HepG2 (cell line): ENCODE data around the gene ACSL6. TPM values are rescaled to one million over a fixed set of nuclear protein-coding genes. Genes with fewer than 3 reads are reported as not detected.

Experiments used
- ATAC-seq: fragments of 200-7000 bp; cut with Tn5 transposase; 3 replicates; pipeline ENCODE4 v1.9.1; 2020; ENCODE audit warnings: mild to moderate bottlenecking, moderate library complexity
- BruUV-seq: library from RNA; stranded (reverse); fragments of 400-500 nt; replicated peaks from 2 replicates; lab custom pipeline; 2021; lab: Mats Ljungman, UMichigan
- CTCF ChIA-PET: fragments of 300-600 bp; formaldehyde crosslinking; extraction: SDS; loops from one replicate; lab custom pipeline; 2021; ENCODE audit warnings: low total read pairs, inconsistent platforms, low intra/inter-chr PET ratio; lab: Yijun Ruan, JAX
- POLR2A ChIA-PET: fragments of 350-600 bp; sonication (Branson Sonifier 250); formaldehyde crosslinking; loops from one replicate; lab custom pipeline; 2020; ENCODE audit warnings: antibody characterized with exemption, inconsistent platforms; lab: Yijun Ruan, JAX
- DNase-seq: peaks from one replicate; pipeline ENCODE4 v3.0.0-alpha.2; 2015; ENCODE audit warnings: low spot score
- FAIRE-seq: peaks from 3 replicates; lab custom pipeline; 2011; peaks lifted over from hg19 to GRCh38; lab: Jason Lieb, UNC
- H2AFZ ChIP-seq: one replicate; pipeline ENCODE4 v1.6.1; 2011; ENCODE audit warnings: low read length, inconsistent platforms
- H3K27ac ChIP-seq: fragments of 300-600 bp; 3 replicates; pipeline ENCODE4 v1.8.0; 2011; ENCODE audit warnings: mixed run types, mild to moderate bottlenecking, mixed read lengths, low read length, inconsistent platforms; ENCODE audit not compliant: insufficient read depth; ENCODE audit errors: extremely low read length
- H3K27me3 ChIP-seq, 2 experiments: fragments of 200-600 bp in 1 of 2; 2 replicates in 1 of 2; 3 replicates in 1 of 2; pipeline versions ENCODE4 v1.6.0 to v1.8.0; 2011; ENCODE audit warnings: low read length in 2 of 2, mild to moderate bottlenecking in 2 of 2, moderate library complexity in 2 of 2, inconsistent platforms in 1 of 2; ENCODE audit not compliant: insufficient read depth in 2 of 2, control insufficient read depth in 1 of 2
- H3K36me3 ChIP-seq, 2 experiments: fragments of 200-600 bp in 1 of 2; replicated peaks in 1 of 2; 2 replicates in 1 of 2; 3 replicates in 1 of 2; pipeline versions ENCODE4 v1.5.1 to v1.8.0; 2011; ENCODE audit warnings: low read length in 2 of 2, inconsistent platforms in 1 of 2; ENCODE audit not compliant: insufficient read depth in 2 of 2, control insufficient read depth in 1 of 2
- H3K4me1 ChIP-seq: 2 replicates; pipeline ENCODE4 v1.5.1; 2012; ENCODE audit warnings: low read length, inconsistent platforms; ENCODE audit not compliant: insufficient read depth
- H3K4me2 ChIP-seq: 2 replicates; pipeline ENCODE4 v1.6.0; 2011; ENCODE audit warnings: low read depth, low read length, inconsistent platforms
- H3K4me3 ChIP-seq, 3 experiments: fragments of 200-600 bp in 1 of 3; sonication (generic), shearing (Covaris generic) in 1 of 3; replicated peaks in 1 of 3; 2 replicates each; pipeline ENCODE4 v1.5.1; 2011 to 2016; ENCODE audit warnings: low read length in 3 of 3, inconsistent platforms in 2 of 3, low read depth in 2 of 3, mild to moderate bottlenecking in 2 of 3, control low read depth in 1 of 3, mixed read lengths in 1 of 3; ENCODE audit not compliant: insufficient read depth in 1 of 3
- H3K79me2 ChIP-seq: one replicate; pipeline ENCODE4 v1.6.1; 2011; ENCODE audit warnings: low read length, inconsistent platforms; ENCODE audit not compliant: insufficient read depth
- H3K9ac ChIP-seq: 2 replicates; pipeline ENCODE4 v1.6.0; 2011; ENCODE audit warnings: mild to moderate bottlenecking, low read depth, low read length, inconsistent platforms; ENCODE audit not compliant: insufficient read depth
- H3K9me3 ChIP-seq: 2 replicates; pipeline ENCODE4 v1.5.1; 2012; ENCODE audit warnings: mild to moderate bottlenecking, low read length
- H4K20me1 ChIP-seq: 2 replicates; pipeline ENCODE4 v1.6.0; 2011; ENCODE audit warnings: inconsistent platforms, mild to moderate bottlenecking, low read length, moderate library complexity; ENCODE audit not compliant: insufficient read depth
- DNMT1 ChIP-seq: sonication (generic); formaldehyde crosslinking; IDR thresholded peaks from 2 replicates; pipeline ENCODE4 v1.5.1; 2020; ENCODE audit warnings: mild to moderate bottlenecking, missing genetic modification reagents
- DR1 ChIP-seq: sonication (generic); formaldehyde crosslinking; IDR thresholded peaks from 2 replicates; pipeline ENCODE4 v1.8.0; 2021; ENCODE audit warnings: mild to moderate bottlenecking, missing genetic modification reagents, inconsistent platforms
- FOSL1 ChIP-seq: sonication (generic); formaldehyde crosslinking; IDR thresholded peaks from 2 replicates; pipeline ENCODE4 v1.9.0; 2021; ENCODE audit warnings: missing genetic modification reagents, borderline replicate concordance
- IRX3 ChIP-seq: sonication (generic); formaldehyde crosslinking; IDR thresholded peaks from 2 replicates; pipeline ENCODE4 v1.8.1; 2023; ENCODE audit warnings: mild to moderate bottlenecking, low read depth, missing genetic modification reagents, borderline replicate concordance
- KDM1A ChIP-seq: IDR thresholded peaks from 2 replicates; pipeline ENCODE4 v1.6.1; 2016; ENCODE audit warnings: missing compliant biosample characterization
- MATR3 ChIP-seq: sonication (generic); formaldehyde crosslinking; IDR thresholded peaks from 2 replicates; pipeline ENCODE4 v1.4.0; 2020; ENCODE audit warnings: missing genetic modification reagents
- NFE2L1 ChIP-seq: sonication (generic); formaldehyde crosslinking; IDR thresholded peaks from 2 replicates; pipeline ENCODE4 v1.4.0; 2020; ENCODE audit warnings: missing genetic modification reagents, mild to moderate bottlenecking, borderline replicate concordance
- POLR2A ChIP-seq, 2 experiments: IDR thresholded peaks; 2 replicates each; pipeline ENCODE4 v1.6.1; 2011; ENCODE audit warnings: low read depth in 2 of 2, low read length in 2 of 2, mild to moderate bottlenecking in 1 of 2, moderate library complexity in 1 of 2; ENCODE audit not compliant: insufficient read depth in 1 of 2
- RARG ChIP-seq: sonication (generic); formaldehyde crosslinking; IDR thresholded peaks from 2 replicates; pipeline ENCODE4 v1.4.0; 2020; ENCODE audit warnings: low read depth, mild to moderate bottlenecking, missing genetic modification reagents
- RFX5 ChIP-seq: IDR thresholded peaks from 2 replicates; pipeline ENCODE4 v1.6.1; 2011; ENCODE audit warnings: low read depth, low read length, improper control_type of control experiment
- STAT5B ChIP-seq: sonication (generic); formaldehyde crosslinking; IDR thresholded peaks from 2 replicates; pipeline ENCODE4 v1.4.0; 2020; ENCODE audit warnings: missing genetic modification reagents
- TBP ChIP-seq: sonication (generic); formaldehyde crosslinking; IDR thresholded peaks from 2 replicates; pipeline ENCODE4 v1.5.0; 2020; ENCODE audit warnings: missing genetic modification reagents
- YY1 ChIP-seq: IDR thresholded peaks from 2 replicates; pipeline ENCODE4 v1.6.1; 2011; ENCODE audit warnings: low read length, low read depth, moderate library complexity, mild to moderate bottlenecking; ENCODE audit not compliant: insufficient read depth, insufficient replicate concordance
- ZNF17 ChIP-seq: sonication (generic); formaldehyde crosslinking; IDR thresholded peaks from 2 replicates; pipeline ENCODE4 v1.5.0; 2020; ENCODE audit warnings: mild to moderate bottlenecking, missing genetic modification reagents
- ZNF274 ChIP-seq: sonication (generic); formaldehyde crosslinking; IDR thresholded peaks from 2 replicates; pipeline ENCODE4 v1.5.1; 2020; ENCODE audit warnings: mild to moderate bottlenecking, missing genetic modification reagents
- ZNF510 ChIP-seq: sonication (generic); formaldehyde crosslinking; IDR thresholded peaks from 2 replicates; pipeline ENCODE4 v1.4.0; 2020; ENCODE audit warnings: low read depth, mild to moderate bottlenecking, missing genetic modification reagents
- ZNF792 ChIP-seq: IDR thresholded peaks from 2 replicates; pipeline ENCODE4 v1.6.1; 2016
- WGBS: methylation state at CpG from one replicate; pipeline ENCODE4 v1.1.6; 2017; ENCODE audit warnings: low lambda C conversion rate; 5-methylcytosine and 5-hydroxymethylcytosine counted together
- in situ Hi-C: cut with HindIII; loops from 2 replicates; pipeline ENCODE4 v1.10.0; 2017; ENCODE audit warnings: low pct_unique_long_range_greater_than_20kb; ENCODE audit not compliant: extremely low pct_ligation_motif_present
- intact Hi-C: fragments of 100-400 bp; cut with micrococcal nuclease; formaldehyde crosslinking; loops from one replicate; pipeline ENCODE4 v1.10.0; 2022; ENCODE audit not compliant: unreplicated experiment
- polyA plus RNA-seq, 8 experiments: library from polyadenylated mRNA; depleted of rRNA in 3 of 8; stranded (reverse) in 7 of 8; unstranded in 1 of 8; fragments of >200 nt; fragmentation: Illumina TruSeq in 4 of 8; extraction: Trizol in 4 of 8; gene quantifications; 2 replicates each; pipeline versions ENCODE4 v1.2.1 to v1.2.3, GENCODE V29; 2011 to 2016; ENCODE audit warnings: low read depth in 4 of 8, missing spikeins in 1 of 8, mixed read lengths in 1 of 8; ENCODE audit not compliant: insufficient read depth in 1 of 8
- total RNA-seq, 5 experiments: library from RNA; depleted of rRNA; stranded (reverse); fragments of >200 nt; fragmentation: Illumina TruSeq; extraction: Trizol; gene quantifications; 2 replicates each; pipeline ENCODE4 v1.2.3, GENCODE V29; 2016; ENCODE audit warnings: low read depth in 1 of 5
- TF ChIP-seq, protein P1 (sequence below): sonication (generic); formaldehyde crosslinking; IDR thresholded peaks from 2 replicates; pipeline ENCODE4 v1.8.0; 2022; ENCODE audit warnings: low read depth, missing genetic modification reagents
- TF ChIP-seq, protein P2 (sequence below): sonication (generic); formaldehyde crosslinking; IDR thresholded peaks from 2 replicates; pipeline ENCODE4 v1.4.0; 2020; ENCODE audit warnings: missing genetic modification reagents, borderline replicate concordance
- TF ChIP-seq, protein P3 (sequence below): sonication (generic); formaldehyde crosslinking; IDR thresholded peaks from 2 replicates; pipeline ENCODE4 v1.8.0; 2022; ENCODE audit warnings: mild to moderate bottlenecking, missing genetic modification reagents

The ACSL6 gene
- total and polyA plus RNA-seq, 2 of the 13 experiments (the other 11 are each of a cell fraction or from before 2014, with no cell fraction given), result 3.7 to 3.8 TPM

DNA sequence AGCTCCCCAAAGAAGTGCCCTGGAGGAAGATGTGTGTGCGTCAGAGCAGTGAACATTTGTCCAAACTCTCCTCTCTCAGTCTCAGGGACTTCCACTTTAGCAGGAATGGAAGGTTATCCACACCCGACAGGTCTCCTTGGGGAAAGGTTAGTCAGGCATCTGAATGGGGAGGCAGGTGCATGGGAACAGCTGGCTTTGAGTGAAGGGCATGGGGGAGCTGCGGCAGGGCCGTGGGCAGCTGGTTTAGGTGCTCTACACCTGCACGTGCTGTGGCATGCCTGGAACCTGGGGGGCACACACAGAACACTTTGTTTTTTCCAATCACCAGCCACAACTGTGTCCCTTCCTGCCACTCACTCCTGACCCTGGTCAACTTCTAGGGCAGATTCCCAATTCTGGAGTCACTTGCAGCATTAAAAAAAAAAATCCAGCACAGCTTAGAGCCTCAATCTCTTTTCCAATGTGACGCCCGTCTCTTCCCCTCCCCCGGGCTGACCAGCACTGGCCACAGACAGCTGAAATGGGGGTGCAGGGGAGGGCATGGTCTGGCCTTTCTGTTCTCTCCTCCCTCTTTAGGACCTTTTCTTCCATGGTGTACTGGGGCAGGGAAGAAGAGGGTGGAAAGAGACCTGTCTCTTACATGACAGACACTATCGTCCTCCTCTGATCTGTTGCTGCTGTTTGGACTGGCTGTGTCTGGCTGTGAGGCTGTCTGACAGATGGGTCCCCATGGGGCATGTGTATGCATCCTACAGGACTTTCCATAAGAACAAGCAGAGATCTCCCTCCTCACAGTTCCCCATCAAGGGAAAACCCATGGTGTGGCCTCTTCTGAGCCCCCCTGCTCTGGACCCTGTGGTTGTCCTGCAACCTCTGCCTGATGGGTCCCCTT is 39.4 kb upstream of the ACSL6 start:
- WGBS, result 17% methylated on average over 9 of the region's 9 CpGs
- Histone ChIP-seq H3K79me2 (no peaks in the 10 kb centered on the region), H3K9me3 (no peaks in the 10 kb centered on the region), H3K27me3 (peaks cover 3 to 26% of the 10 kb centered on the region in 2 experiments; a peak in 3 of 5 replicates), H2AFZ (no peak overlapping the region), H3K9ac (no peak overlapping the region), H3K36me3 (no peaks in the 10 kb centered on the region), H4K20me1 (no peaks in the 10 kb centered on the region), H3K27ac (no peak overlapping the region), H3K4me3 (no peak overlapping the region), H3K4me2 (no peak overlapping the region), H3K4me1 (no peaks in the 10 kb centered on the region)
- TF ChIP-seq STAT5B (no peak), RARG (no peak), IRX3 (CRISPR knock-in tag) (no peak), RFX5 (no peak), TBP (no peak), ZNF510 (CRISPR knock-in tag) (no peak), DNMT1 (CRISPR knock-in tag) (no peak), POLR2A (IDR thresholded peaks at IDR 0.05; ENCODE audit: insufficient read depth in 1 of 2, low read depth in 2 of 2, low read length in 2 of 2) (no peak), DR1 (CRISPR knock-in tag) (no peak), ZNF792 (CRISPR knock-in tag) (no peak), NFE2L1 (no peak), MATR3 (CRISPR knock-in tag) (no peak), YY1 (no peak), KDM1A (CRISPR knock-in tag) (no peak), ZNF17 (CRISPR knock-in tag) (no peak), FOSL1 (CRISPR knock-in tag) (no peak), ZNF274 (CRISPR knock-in tag) (no peak)
- TF ChIP-seq, protein P1, sequence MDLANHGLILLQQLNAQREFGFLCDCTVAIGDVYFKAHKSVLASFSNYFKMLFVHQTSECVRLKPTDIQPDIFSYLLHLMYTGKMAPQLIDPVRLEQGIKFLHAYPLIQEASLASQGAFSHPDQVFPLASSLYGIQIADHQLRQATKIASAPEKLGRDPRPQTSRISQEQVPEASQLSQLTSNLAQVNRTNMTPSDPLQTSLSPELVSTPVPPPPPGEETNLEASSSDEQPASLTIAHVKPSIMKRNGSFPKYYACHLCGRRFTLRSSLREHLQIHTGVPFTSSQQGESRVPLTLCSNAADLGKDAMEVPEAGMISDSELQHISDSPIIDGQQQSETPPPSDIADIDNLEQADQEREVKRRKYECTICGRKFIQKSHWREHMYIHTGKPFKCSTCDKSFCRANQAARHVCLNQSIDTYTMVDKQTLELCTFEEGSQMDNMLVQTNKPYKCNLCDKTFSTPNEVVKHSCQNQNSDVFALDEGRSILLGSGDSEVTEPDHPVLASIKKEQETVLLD (CRISPR knock-in tag), result no peak
- TF ChIP-seq, protein P2, sequence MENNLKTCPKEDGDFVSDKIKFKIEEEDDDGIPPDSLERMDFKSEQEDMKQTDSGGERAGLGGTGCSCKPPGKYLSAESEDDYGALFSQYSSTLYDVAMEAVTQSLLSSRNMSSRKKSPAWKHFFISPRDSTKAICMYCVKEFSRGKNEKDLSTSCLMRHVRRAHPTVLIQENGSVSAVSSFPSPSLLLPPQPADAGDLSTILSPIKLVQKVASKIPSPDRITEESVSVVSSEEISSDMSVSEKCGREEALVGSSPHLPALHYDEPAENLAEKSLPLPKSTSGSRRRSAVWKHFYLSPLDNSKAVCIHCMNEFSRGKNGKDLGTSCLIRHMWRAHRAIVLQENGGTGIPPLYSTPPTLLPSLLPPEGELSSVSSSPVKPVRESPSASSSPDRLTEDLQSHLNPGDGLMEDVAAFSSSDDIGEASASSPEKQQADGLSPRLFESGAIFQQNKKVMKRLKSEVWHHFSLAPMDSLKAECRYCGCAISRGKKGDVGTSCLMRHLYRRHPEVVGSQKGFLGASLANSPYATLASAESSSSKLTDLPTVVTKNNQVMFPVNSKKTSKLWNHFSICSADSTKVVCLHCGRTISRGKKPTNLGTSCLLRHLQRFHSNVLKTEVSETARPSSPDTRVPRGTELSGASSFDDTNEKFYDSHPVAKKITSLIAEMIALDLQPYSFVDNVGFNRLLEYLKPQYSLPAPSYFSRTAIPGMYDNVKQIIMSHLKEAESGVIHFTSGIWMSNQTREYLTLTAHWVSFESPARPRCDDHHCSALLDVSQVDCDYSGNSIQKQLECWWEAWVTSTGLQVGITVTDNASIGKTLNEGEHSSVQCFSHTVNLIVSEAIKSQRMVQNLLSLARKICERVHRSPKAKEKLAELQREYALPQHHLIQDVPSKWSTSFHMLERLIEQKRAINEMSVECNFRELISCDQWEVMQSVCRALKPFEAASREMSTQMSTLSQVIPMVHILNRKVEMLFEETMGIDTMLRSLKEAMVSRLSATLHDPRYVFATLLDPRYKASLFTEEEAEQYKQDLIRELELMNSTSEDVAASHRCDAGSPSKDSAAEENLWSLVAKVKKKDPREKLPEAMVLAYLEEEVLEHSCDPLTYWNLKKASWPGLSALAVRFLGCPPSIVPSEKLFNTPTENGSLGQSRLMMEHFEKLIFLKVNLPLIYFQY (CRISPR knock-in tag), result no peak
- TF ChIP-seq, protein P3, sequence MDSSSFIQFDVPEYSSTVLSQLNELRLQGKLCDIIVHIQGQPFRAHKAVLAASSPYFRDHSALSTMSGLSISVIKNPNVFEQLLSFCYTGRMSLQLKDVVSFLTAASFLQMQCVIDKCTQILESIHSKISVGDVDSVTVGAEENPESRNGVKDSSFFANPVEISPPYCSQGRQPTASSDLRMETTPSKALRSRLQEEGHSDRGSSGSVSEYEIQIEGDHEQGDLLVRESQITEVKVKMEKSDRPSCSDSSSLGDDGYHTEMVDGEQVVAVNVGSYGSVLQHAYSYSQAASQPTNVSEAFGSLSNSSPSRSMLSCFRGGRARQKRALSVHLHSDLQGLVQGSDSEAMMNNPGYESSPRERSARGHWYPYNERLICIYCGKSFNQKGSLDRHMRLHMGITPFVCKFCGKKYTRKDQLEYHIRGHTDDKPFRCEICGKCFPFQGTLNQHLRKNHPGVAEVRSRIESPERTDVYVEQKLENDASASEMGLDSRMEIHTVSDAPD, result no peak
- in situ Hi-C loops, result no loop called here
- no peak for FAIRE-seq
- BruUV-seq, result no TSS peak
- DNase-seq, result no peak
- no peak for ATAC-seq
- ChIA-PET CTCF (no interaction called here), POLR2A (no interaction called here)
- intact Hi-C loops, result no loop called here
